ENCODE measurements around the gene CCDC188.

The CCDC188 gene

DNA sequence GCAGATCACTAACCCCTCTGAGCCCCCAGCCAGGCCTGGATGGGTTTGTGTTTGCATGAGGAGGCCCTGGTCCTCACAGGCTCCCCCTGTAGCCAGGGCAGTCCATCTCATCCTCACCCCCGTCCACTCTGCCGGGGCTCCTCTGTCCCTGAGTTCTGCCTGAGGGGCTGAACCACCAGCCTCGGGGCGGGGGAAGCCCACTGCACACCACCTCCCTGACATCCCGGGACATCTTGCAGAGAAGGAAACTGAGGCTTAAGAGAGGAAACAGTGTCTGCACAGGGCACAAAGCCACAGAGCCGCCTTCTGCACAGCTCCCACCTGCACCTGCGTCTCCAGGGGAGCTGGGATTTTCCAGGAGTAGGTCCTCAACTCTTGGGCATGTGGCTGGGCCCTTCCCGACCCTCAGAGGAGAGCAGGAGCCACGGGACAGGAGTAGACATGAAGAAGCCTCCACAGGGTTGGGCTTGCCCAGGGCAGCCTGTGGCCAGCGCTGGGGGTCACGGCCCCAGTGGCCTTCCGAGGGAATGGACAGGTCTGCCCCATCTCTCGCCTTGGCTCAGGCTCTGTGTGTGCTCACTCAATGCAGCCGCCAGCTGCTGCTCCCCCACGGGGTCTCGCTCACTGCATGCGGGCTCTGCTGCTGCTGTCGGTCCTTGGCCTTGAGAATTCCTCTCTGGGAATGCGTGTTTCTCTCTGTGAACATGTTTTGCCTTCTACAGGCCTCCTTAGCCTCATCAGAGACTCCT lies 45.4 kb upstream of the CCDC188 start:
- ChIA-PET POLR2A (no interaction called here), CTCF (interaction anchor here (1.6 kb wide), 1 partner anchor 12 kb away, joined by 4 read pairs; no protein-coding TSS in a partner anchor)
- DNase-seq (ENCODE audit: extremely low spot score), result no peak
- TF ChIP-seq, protein P1, sequence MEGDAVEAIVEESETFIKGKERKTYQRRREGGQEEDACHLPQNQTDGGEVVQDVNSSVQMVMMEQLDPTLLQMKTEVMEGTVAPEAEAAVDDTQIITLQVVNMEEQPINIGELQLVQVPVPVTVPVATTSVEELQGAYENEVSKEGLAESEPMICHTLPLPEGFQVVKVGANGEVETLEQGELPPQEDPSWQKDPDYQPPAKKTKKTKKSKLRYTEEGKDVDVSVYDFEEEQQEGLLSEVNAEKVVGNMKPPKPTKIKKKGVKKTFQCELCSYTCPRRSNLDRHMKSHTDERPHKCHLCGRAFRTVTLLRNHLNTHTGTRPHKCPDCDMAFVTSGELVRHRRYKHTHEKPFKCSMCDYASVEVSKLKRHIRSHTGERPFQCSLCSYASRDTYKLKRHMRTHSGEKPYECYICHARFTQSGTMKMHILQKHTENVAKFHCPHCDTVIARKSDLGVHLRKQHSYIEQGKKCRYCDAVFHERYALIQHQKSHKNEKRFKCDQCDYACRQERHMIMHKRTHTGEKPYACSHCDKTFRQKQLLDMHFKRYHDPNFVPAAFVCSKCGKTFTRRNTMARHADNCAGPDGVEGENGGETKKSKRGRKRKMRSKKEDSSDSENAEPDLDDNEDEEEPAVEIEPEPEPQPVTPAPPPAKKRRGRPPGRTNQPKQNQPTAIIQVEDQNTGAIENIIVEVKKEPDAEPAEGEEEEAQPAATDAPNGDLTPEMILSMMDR (IDR thresholded peaks at IDR 0.05; ENCODE audit: control extremely low read depth, extremely low read depth, low read depth, missing control alignments), result no peak

DNA sequence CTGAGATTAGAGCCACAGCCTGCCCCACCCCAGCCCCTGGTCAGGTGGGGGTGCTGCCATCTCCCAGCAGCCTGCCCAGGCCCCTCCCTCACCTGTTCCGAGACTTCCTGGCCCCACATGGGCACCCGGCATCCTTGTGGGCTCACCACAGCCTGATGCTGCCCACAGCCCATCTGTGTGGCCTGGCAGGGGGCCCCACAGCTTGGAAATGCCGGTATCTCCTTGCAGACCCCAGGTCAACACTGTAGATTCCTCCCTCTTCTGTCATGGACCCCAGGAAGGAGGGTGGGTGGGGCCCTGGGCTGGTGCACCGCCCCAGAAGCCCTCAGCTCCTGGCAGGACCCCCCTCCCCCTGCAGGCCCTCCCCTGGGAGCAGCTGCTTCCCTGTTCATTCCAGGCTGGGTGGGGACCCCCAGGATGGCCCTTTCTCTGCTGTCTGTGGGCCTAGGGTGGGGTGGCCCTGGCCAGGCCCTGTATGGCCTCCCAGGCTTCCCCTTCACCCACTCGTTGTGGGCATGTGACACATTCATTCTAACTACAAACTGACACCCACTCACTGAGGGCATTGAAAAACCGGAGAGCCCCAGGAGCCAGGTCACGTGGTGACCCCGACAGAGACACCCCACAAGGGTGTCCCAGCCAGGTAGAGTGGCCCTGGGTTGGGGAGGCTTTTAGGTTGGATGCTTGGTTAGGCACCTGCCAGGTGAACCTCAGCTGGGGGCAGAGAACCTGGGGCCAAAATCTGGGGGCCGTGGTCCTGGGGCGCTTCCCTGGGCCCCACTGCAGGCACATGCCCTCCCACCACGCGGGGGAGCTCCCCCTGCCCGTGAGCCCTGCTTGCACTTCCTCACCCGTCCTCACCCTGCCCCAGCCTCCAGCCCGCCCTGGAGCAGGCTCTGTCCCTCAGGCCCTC lies 44.1 kb upstream of the CCDC188 start:
- ChIA-PET CTCF (interaction anchor here (0.7 kb wide), 1 partner anchor 38 kb away, joined by 3 read pairs; no protein-coding TSS in a partner anchor), POLR2A (no interaction called here)
- TF ChIP-seq, protein P1 (IDR thresholded peaks at IDR 0.05; ENCODE audit: control extremely low read depth, extremely low read depth, low read depth, missing control alignments), result no peak
- peak; percentile 55 for DNase-seq (ENCODE audit: extremely low spot score)

- POLR2A ChIA-PET, result no interaction called here
- CTCF ChIA-PET, result no interaction called here
- DNase-seq (ENCODE audit: extremely low spot score), result no peak
- TF ChIP-seq, protein P1 (IDR thresholded peaks at IDR 0.05; ENCODE audit: control extremely low read depth, extremely low read depth, low read depth, missing control alignments), result no peak
These were observed 43.1 kb upstream of the CCDC188 start for GRCh38 chr22:20193761-20194494.

DNA sequence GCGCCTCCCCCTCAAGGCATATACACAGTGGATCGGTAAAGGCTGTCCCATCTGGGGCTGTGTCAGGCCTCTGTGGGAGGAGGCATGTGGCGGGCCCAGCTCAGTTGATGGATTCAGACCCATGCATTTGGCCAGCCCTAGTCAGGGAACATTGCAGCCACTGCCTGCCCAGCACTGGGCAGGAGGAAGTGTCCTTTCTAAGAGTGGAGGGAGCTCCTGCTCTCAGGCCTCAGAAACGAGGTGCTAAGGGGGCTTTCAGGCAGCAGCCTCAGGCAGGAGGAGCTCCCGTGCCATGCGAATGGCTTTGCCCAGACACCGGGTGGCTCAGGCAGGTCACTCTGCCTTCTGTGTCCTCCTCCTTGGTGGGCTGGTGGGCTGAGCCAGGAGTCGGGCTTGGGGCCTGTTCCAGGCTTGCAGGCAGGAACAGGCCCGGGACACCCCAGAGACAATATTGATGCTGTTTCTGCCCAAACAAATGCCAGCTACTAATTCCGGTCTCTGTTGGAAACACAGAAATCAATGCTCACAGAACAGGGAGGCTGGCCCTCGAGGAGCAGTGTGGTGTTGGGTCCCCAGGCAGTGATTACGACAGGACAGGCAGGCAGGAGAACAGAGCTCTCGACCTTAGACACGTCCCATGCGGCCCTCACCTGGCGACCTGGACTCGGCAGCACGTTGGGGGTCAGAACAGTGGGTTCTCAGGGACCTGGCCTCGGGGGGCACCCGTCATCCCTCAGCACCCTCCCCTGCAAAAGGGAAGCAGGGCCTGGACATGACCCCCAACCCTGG lies 42.3 kb upstream of the CCDC188 start:
- no peak for DNase-seq (ENCODE audit: extremely low spot score)
- ChIA-PET POLR2A (no interaction called here), CTCF (interaction anchor here (1.1 to 1.2 kb wide), 2 partner anchors 45 to 93 kb away, joined by 3 to 4 read pairs; no protein-coding TSS in a partner anchor)
- TF ChIP-seq, protein P1 (IDR thresholded peaks at IDR 0.05; ENCODE audit: control extremely low read depth, extremely low read depth, low read depth, missing control alignments), result no peak

DNA sequence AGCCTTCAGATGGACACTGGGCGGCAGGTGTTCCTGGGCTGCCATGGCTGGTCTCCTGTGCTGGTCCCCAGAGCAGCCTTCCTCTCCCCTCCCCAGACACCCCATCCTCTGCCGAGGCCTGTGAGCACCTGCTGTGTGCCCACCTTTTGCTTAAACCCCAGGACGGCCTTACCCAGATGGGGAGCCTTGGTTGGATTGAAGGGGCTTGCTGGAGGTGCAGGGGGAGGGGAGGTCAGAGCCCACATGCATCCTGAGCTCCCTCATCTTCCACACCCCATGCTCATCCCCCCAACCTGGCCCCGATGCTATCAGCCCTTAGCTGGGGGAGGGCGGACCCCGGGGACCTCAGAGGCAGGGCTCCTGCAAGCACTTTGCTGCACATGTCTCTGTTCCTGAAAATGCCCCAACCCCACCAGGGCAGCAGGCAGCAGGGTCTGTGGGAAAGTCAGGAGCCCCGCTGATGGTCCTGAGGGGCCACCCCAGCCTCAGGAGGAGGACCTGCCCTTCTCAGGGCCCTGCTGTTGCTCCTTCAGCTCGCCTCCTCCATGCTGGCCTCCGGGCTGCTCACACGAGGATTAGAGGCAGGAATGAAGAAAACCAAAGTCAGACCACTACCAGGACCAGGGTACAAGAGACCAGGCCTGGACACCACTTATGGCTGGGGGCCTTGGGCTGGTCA lies 41.6 kb upstream of the CCDC188 start:
- ChIA-PET CTCF (interaction anchor here (1.1 to 1.2 kb wide), 2 partner anchors 45 to 94 kb away, joined by 3 to 4 read pairs; no protein-coding TSS in a partner anchor), POLR2A (no interaction called here)
- TF ChIP-seq, protein P1 (IDR thresholded peaks at IDR 0.05; ENCODE audit: control extremely low read depth, extremely low read depth, low read depth, missing control alignments), result no peak
- no peak for DNase-seq (ENCODE audit: extremely low spot score)
